ENCODE measurements around the gene TRHDE.

The TRHDE gene

GRCh38 chr12:72285861-72286260, 13.7 kb downstream of the TRHDE start:
- no peak overlapping the region for H3K4me3 ChIP-seq (ENCODE audit: low read depth in 1 of 2, low read length in 2 of 2)
- H3K4me1 ChIP-seq (ENCODE audit: control insufficient read depth in 1 of 2, insufficient read depth in 2 of 2, low read length in 2 of 2), result no peaks in the 10 kb centered on the region
- H3K9ac ChIP-seq (ENCODE audit: low read depth in 1 of 2, low read length in 2 of 2), result no peak overlapping the region
- H3K27me3 ChIP-seq (ENCODE audit: control insufficient read depth in 1 of 2, insufficient read depth in 2 of 2, low read length in 2 of 2), result no peaks in the 10 kb centered on the region
- no peaks in the 10 kb centered on the region for H3K36me3 ChIP-seq (ENCODE audit: control insufficient read depth in 1 of 2, insufficient read depth in 2 of 2, low read length in 2 of 2)
- no peak overlapping the region for H3K27ac ChIP-seq (ENCODE audit: low read depth, low read length)
- H3K9me3 ChIP-seq (ENCODE audit: control insufficient read depth in 1 of 2, low read length in 2 of 2), result no peaks in the 10 kb centered on the region

DNA sequence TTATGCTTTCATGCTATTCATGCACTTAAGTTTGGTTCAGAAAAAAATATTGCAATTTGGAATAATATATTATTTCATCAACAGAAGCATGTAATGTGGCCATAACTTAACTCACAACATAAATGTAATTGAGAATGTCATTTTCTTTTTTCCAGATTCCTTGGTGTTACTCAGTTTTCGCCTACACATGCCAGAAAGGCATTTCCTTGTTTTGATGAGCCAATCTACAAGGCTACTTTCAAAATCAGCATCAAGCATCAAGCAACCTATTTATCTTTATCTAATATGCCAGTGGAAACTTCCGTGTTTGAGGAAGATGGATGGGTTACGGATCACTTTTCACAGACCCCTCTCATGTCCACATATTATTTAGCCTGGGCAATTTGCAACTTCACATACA, 14.4 kb downstream of the TRHDE start:
- Histone ChIP-seq H3K4me3 (ENCODE audit: low read depth in 1 of 2, low read length in 2 of 2) (no peak overlapping the region), H3K36me3 (ENCODE audit: control insufficient read depth in 1 of 2, insufficient read depth in 2 of 2, low read length in 2 of 2) (no peaks in the 10 kb centered on the region), H3K27ac (ENCODE audit: low read depth, low read length) (no peak overlapping the region), H3K9ac (ENCODE audit: low read depth in 1 of 2, low read length in 2 of 2) (no peak overlapping the region), H3K4me1 (ENCODE audit: control insufficient read depth in 1 of 2, insufficient read depth in 2 of 2, low read length in 2 of 2) (no peaks in the 10 kb centered on the region), H3K9me3 (ENCODE audit: control insufficient read depth in 1 of 2, low read length in 2 of 2) (no peaks in the 10 kb centered on the region), H3K27me3 (ENCODE audit: control insufficient read depth in 1 of 2, insufficient read depth in 2 of 2, low read length in 2 of 2) (no peaks in the 10 kb centered on the region)

- H3K27me3 ChIP-seq (ENCODE audit: control insufficient read depth in 1 of 2, insufficient read depth in 2 of 2, low read length in 2 of 2), result no peaks in the 10 kb centered on the region
- no peak overlapping the region for H3K27ac ChIP-seq (ENCODE audit: low read depth, low read length)
- H3K36me3 ChIP-seq (ENCODE audit: control insufficient read depth in 1 of 2, insufficient read depth in 2 of 2, low read length in 2 of 2), result no peaks in the 10 kb centered on the region
- no peaks in the 10 kb centered on the region for H3K4me1 ChIP-seq (ENCODE audit: control insufficient read depth in 1 of 2, insufficient read depth in 2 of 2, low read length in 2 of 2)
- no peak overlapping the region for H3K9ac ChIP-seq (ENCODE audit: low read depth in 1 of 2, low read length in 2 of 2)
- H3K9me3 ChIP-seq (ENCODE audit: control insufficient read depth in 1 of 2, low read length in 2 of 2), result no peaks in the 10 kb centered on the region
- no peak overlapping the region for H3K4me3 ChIP-seq (ENCODE audit: low read depth in 1 of 2, low read length in 2 of 2)
Measured at GRCh38 chr12:72288436-72288835, 16.3 kb downstream of the TRHDE start.

- no peak overlapping the region for H3K4me3 ChIP-seq (ENCODE audit: low read depth in 1 of 2, low read length in 2 of 2)
- no peaks in the 10 kb centered on the region for H3K4me1 ChIP-seq (ENCODE audit: control insufficient read depth in 1 of 2, insufficient read depth in 2 of 2, low read length in 2 of 2)
- H3K36me3 ChIP-seq (ENCODE audit: control insufficient read depth in 1 of 2, insufficient read depth in 2 of 2, low read length in 2 of 2), result no peaks in the 10 kb centered on the region
- no peaks in the 10 kb centered on the region for H3K9me3 ChIP-seq (ENCODE audit: control insufficient read depth in 1 of 2, low read length in 2 of 2)
- H3K9ac ChIP-seq (ENCODE audit: low read depth in 1 of 2, low read length in 2 of 2), result no peak overlapping the region
- H3K27ac ChIP-seq (ENCODE audit: low read depth, low read length), result no peak overlapping the region
- H3K27me3 ChIP-seq (ENCODE audit: control insufficient read depth in 1 of 2, insufficient read depth in 2 of 2, low read length in 2 of 2), result no peaks in the 10 kb centered on the region
Measured at GRCh38 chr12:72288911-72289310, 16.7 kb downstream of the TRHDE start.

- no peaks in the 10 kb centered on the region for H3K4me1 ChIP-seq (ENCODE audit: control insufficient read depth in 1 of 2, insufficient read depth in 2 of 2, low read length in 2 of 2)
- H3K9ac ChIP-seq (ENCODE audit: low read depth in 1 of 2, low read length in 2 of 2), result no peak overlapping the region
- H3K27me3 ChIP-seq (ENCODE audit: control insufficient read depth in 1 of 2, insufficient read depth in 2 of 2, low read length in 2 of 2), result no peaks in the 10 kb centered on the region
- H3K36me3 ChIP-seq (ENCODE audit: control insufficient read depth in 1 of 2, insufficient read depth in 2 of 2, low read length in 2 of 2), result no peaks in the 10 kb centered on the region
- H3K9me3 ChIP-seq (ENCODE audit: control insufficient read depth in 1 of 2, low read length in 2 of 2), result no peaks in the 10 kb centered on the region
- no peak overlapping the region for H3K4me3 ChIP-seq (ENCODE audit: low read depth in 1 of 2, low read length in 2 of 2)
- H3K27ac ChIP-seq (ENCODE audit: low read depth, low read length), result no peak overlapping the region
Measured at GRCh38 chr12:72289633-72290032, 17.5 kb downstream of the TRHDE start.

DNA sequence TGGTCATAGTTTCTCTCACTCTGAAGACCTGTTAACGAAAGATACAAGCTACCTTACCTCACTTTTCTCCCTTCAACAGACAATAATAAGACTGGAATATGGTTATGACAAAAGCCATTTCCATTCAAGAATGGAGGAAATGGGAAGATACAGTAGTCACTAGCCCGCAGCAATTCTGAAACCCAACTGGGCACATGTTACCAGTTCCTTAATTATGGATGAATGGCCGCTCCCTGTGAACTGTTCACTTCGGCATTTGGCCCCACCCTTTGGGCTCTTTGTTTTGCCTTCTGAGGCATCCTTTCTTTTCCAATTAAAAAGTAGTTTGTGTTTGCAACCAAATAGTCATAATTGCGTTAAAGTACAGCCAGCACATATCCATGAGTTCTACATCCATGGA, 19.0 kb downstream of the TRHDE start:
- H3K4me1 ChIP-seq (ENCODE audit: control insufficient read depth in 1 of 2, insufficient read depth in 2 of 2, low read length in 2 of 2), result no peaks in the 10 kb centered on the region
- no peaks in the 10 kb centered on the region for H3K27me3 ChIP-seq (ENCODE audit: control insufficient read depth in 1 of 2, insufficient read depth in 2 of 2, low read length in 2 of 2)
- no peaks in the 10 kb centered on the region for H3K9me3 ChIP-seq (ENCODE audit: control insufficient read depth in 1 of 2, low read length in 2 of 2)
- H3K4me3 ChIP-seq (ENCODE audit: low read depth in 1 of 2, low read length in 2 of 2), result no peak overlapping the region
- H3K9ac ChIP-seq (ENCODE audit: low read depth in 1 of 2, low read length in 2 of 2), result no peak overlapping the region
- no peak overlapping the region for H3K27ac ChIP-seq (ENCODE audit: low read depth, low read length)
- H3K36me3 ChIP-seq (ENCODE audit: control insufficient read depth in 1 of 2, insufficient read depth in 2 of 2, low read length in 2 of 2), result no peaks in the 10 kb centered on the region

DNA sequence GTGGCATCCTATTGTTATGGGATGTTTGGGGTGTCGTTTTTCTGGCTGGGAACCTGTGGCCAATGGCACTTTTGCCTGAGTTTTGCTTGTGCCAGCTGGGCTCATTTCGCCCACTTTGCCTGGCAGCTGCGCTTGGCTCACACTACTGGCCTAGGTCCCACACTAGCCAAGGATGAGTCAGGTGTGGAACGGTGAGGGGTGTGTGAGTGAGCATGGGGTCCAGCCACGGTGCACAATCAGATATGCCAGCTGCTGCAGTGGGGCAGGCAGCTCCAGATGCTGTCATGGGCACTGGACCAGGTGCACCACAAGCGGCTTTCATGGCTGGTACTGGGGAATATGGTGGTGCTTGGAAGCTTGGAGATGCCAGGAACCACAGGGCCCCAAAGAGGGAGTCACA, 21.5 kb downstream of the TRHDE start:
- no peaks in the 10 kb centered on the region for H3K27me3 ChIP-seq (ENCODE audit: control insufficient read depth in 1 of 2, insufficient read depth in 2 of 2, low read length in 2 of 2)
- no peak overlapping the region for H3K27ac ChIP-seq (ENCODE audit: low read depth, low read length)
- H3K36me3 ChIP-seq (ENCODE audit: control insufficient read depth in 1 of 2, insufficient read depth in 2 of 2, low read length in 2 of 2), result no peaks in the 10 kb centered on the region
- H3K4me1 ChIP-seq (ENCODE audit: control insufficient read depth in 1 of 2, insufficient read depth in 2 of 2, low read length in 2 of 2), result no peaks in the 10 kb centered on the region
- H3K9me3 ChIP-seq (ENCODE audit: control insufficient read depth in 1 of 2, low read length in 2 of 2), result no peaks in the 10 kb centered on the region
- H3K9ac ChIP-seq (ENCODE audit: low read depth in 1 of 2, low read length in 2 of 2), result no peak overlapping the region
- no peak overlapping the region for H3K4me3 ChIP-seq (ENCODE audit: low read depth in 1 of 2, low read length in 2 of 2)

DNA sequence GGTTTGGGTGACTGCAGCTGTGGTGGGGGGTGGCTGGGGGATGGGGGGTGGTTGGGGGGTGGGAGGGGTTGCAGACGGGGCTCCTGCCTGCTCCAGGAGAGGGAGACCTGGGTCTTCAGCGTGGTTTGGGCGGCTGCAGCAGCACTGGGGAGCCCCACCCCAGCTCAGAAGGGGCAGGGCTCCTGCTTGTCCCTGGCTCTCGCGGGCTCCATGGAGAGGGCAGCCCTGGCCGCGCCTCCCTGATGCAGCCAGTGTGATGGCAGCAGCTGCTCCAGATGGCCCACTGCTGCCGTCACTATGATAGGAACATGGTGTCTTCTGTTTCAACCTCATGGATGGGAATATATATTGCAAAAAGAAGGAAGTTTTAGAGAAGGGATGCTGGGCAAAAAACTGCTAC, 22.9 kb downstream of the TRHDE start:
- no peaks in the 10 kb centered on the region for H3K4me1 ChIP-seq (ENCODE audit: control insufficient read depth in 1 of 2, insufficient read depth in 2 of 2, low read length in 2 of 2)
- H3K9me3 ChIP-seq (ENCODE audit: control insufficient read depth in 1 of 2, low read length in 2 of 2), result no peaks in the 10 kb centered on the region
- no peak overlapping the region for H3K9ac ChIP-seq (ENCODE audit: low read depth in 1 of 2, low read length in 2 of 2)
- H3K36me3 ChIP-seq (ENCODE audit: control insufficient read depth in 1 of 2, insufficient read depth in 2 of 2, low read length in 2 of 2), result no peaks in the 10 kb centered on the region
- no peak overlapping the region for H3K4me3 ChIP-seq (ENCODE audit: low read depth in 1 of 2, low read length in 2 of 2)
- H3K27me3 ChIP-seq (ENCODE audit: control insufficient read depth in 1 of 2, insufficient read depth in 2 of 2, low read length in 2 of 2), result no peaks in the 10 kb centered on the region
- no peak overlapping the region for H3K27ac ChIP-seq (ENCODE audit: low read depth, low read length)

GRCh38 chr12:72295744-72296143, 23.6 kb downstream of the TRHDE start:
- no peak overlapping the region for H3K4me3 ChIP-seq (ENCODE audit: low read depth in 1 of 2, low read length in 2 of 2)
- H3K9ac ChIP-seq (ENCODE audit: low read depth in 1 of 2, low read length in 2 of 2), result no peak overlapping the region
- H3K9me3 ChIP-seq (ENCODE audit: control insufficient read depth in 1 of 2, low read length in 2 of 2), result no peaks in the 10 kb centered on the region
- no peaks in the 10 kb centered on the region for H3K36me3 ChIP-seq (ENCODE audit: control insufficient read depth in 1 of 2, insufficient read depth in 2 of 2, low read length in 2 of 2)
- no peaks in the 10 kb centered on the region for H3K4me1 ChIP-seq (ENCODE audit: control insufficient read depth in 1 of 2, insufficient read depth in 2 of 2, low read length in 2 of 2)
- no peaks in the 10 kb centered on the region for H3K27me3 ChIP-seq (ENCODE audit: control insufficient read depth in 1 of 2, insufficient read depth in 2 of 2, low read length in 2 of 2)
- no peak overlapping the region for H3K27ac ChIP-seq (ENCODE audit: low read depth, low read length)

GRCh38 chr12:72296389-72296788, 24.2 kb downstream of the TRHDE start:
- Histone ChIP-seq H3K4me1 (ENCODE audit: control insufficient read depth in 1 of 2, insufficient read depth in 2 of 2, low read length in 2 of 2) (no peaks in the 10 kb centered on the region), H3K9ac (ENCODE audit: low read depth in 1 of 2, low read length in 2 of 2) (no peak overlapping the region), H3K27me3 (ENCODE audit: control insufficient read depth in 1 of 2, insufficient read depth in 2 of 2, low read length in 2 of 2) (no peaks in the 10 kb centered on the region), H3K9me3 (ENCODE audit: control insufficient read depth in 1 of 2, low read length in 2 of 2) (no peaks in the 10 kb centered on the region), H3K27ac (ENCODE audit: low read depth, low read length) (no peak overlapping the region), H3K4me3 (ENCODE audit: low read depth in 1 of 2, low read length in 2 of 2) (no peak overlapping the region), H3K36me3 (ENCODE audit: control insufficient read depth in 1 of 2, insufficient read depth in 2 of 2, low read length in 2 of 2) (no peaks in the 10 kb centered on the region)

- Histone ChIP-seq H3K27ac (ENCODE audit: low read depth, low read length) (no peak overlapping the region), H3K4me1 (ENCODE audit: control insufficient read depth in 1 of 2, insufficient read depth in 2 of 2, low read length in 2 of 2) (no peaks in the 10 kb centered on the region), H3K27me3 (ENCODE audit: control insufficient read depth in 1 of 2, insufficient read depth in 2 of 2, low read length in 2 of 2) (no peaks in the 10 kb centered on the region), H3K9ac (ENCODE audit: low read depth in 1 of 2, low read length in 2 of 2) (no peak overlapping the region), H3K9me3 (ENCODE audit: control insufficient read depth in 1 of 2, low read length in 2 of 2) (no peaks in the 10 kb centered on the region), H3K36me3 (ENCODE audit: control insufficient read depth in 1 of 2, insufficient read depth in 2 of 2, low read length in 2 of 2) (no peaks in the 10 kb centered on the region), H3K4me3 (ENCODE audit: low read depth in 1 of 2, low read length in 2 of 2) (no peak overlapping the region)
Measured at GRCh38 chr12:72297666-72298065, 25.5 kb downstream of the TRHDE start.

Measured in duodenal mucosa (tissue), 2 donors.